ENCODE measurements around the gene COL5A2. TPM values are rescaled to one million over a fixed set of nuclear protein-coding genes. Genes with fewer than 3 reads are reported as not detected.

COL5A2 gene
- total RNA-seq, 2 experiments from 2014 or later: 0.25 to 0.77 TPM

- DNase-seq: no peak
- Mint-ChIP-seq H3K4me1 (ENCODE audit: low read depth) (no peaks in the 10 kb centered on the region), H3K9me3 (no peaks in the 10 kb centered on the region), H3K36me3 (ENCODE audit: low read depth) (no peaks in the 10 kb centered on the region), H3K27me3 (no peaks in the 10 kb centered on the region), H3K27ac (no peak overlapping the region), H3K4me3 (no peak overlapping the region)
- Histone ChIP-seq H3K4me1 (ENCODE audit: insufficient read depth, low read length) (no peaks in the 10 kb centered on the region), H3K27me3 (ENCODE audit: control insufficient read depth in 1 of 2, insufficient read depth in 2 of 2, low read length in 2 of 2) (no peaks in the 10 kb centered on the region), H3K36me3 (ENCODE audit: insufficient read depth, low read length) (no peaks in the 10 kb centered on the region), H3K4me3 (ENCODE audit: low read length) (no peak overlapping the region), H3K9me3 (ENCODE audit: control insufficient read depth in 1 of 2, insufficient read depth in 1 of 2, low read length in 2 of 2) (no peaks in the 10 kb centered on the region), H3K27ac (ENCODE audit: low read depth in 1 of 2, low read length in 2 of 2) (no peak overlapping the region)
- no peak for ATAC-seq (ENCODE audit: poor library complexity)
- POLR2A ChIA-PET: no interaction called here
- intact Hi-C loops (cut with DNase I, micrococcal nuclease): no loop called here
- TF ChIP-seq CTCF (IDR thresholded peaks at IDR 0.05): no peak
- CTCF ChIA-PET: no interaction called here
Observed at GRCh38 chr2:188984680-188985079, 194.9 kb downstream of the COL5A2 start.

- ATAC-seq (ENCODE audit: poor library complexity) (no peak), DNase-seq (no peak)
- Histone ChIP-seq H3K4me1 (ENCODE audit: insufficient read depth, low read length) (no peaks in the 10 kb centered on the region), H3K9me3 (ENCODE audit: control insufficient read depth in 1 of 2, insufficient read depth in 1 of 2, low read length in 2 of 2) (no peaks in the 10 kb centered on the region), H3K27me3 (ENCODE audit: control insufficient read depth in 1 of 2, insufficient read depth in 2 of 2, low read length in 2 of 2) (no peaks in the 10 kb centered on the region), H3K36me3 (ENCODE audit: insufficient read depth, low read length) (no peaks in the 10 kb centered on the region), H3K27ac (ENCODE audit: low read depth in 1 of 2, low read length in 2 of 2) (no peak overlapping the region), H3K4me3 (ENCODE audit: low read length) (no peak overlapping the region)
- Mint-ChIP-seq H3K27ac (no peak overlapping the region), H3K36me3 (ENCODE audit: low read depth) (no peaks in the 10 kb centered on the region), H3K9me3 (no peaks in the 10 kb centered on the region), H3K27me3 (no peaks in the 10 kb centered on the region), H3K4me1 (ENCODE audit: low read depth) (no peaks in the 10 kb centered on the region), H3K4me3 (no peak overlapping the region)
- no peak for TF ChIP-seq CTCF (IDR thresholded peaks at IDR 0.05)
- intact Hi-C loops (cut with DNase I, micrococcal nuclease): no loop called here
- POLR2A ChIA-PET: no interaction called here
- CTCF ChIA-PET: no interaction called here
Observed at GRCh38 chr2:188984065-188984491, 195.5 kb downstream of the COL5A2 start.

GRCh38 chr2:188983427-188984064 lies 196.0 kb downstream of the COL5A2 start:
- no peak overlapping the region for H3K4me3 ChIP-seq (ENCODE audit: low read length)
- DNase-seq (no peak), ATAC-seq (ENCODE audit: poor library complexity) (no peak)
- no peak overlapping the region for H3K27ac ChIP-seq (ENCODE audit: low read depth in 1 of 2, low read length in 2 of 2)
- H3K36me3 Mint-ChIP-seq (ENCODE audit: low read depth): no peaks in the 10 kb centered on the region
- no peaks in the 10 kb centered on the region for H3K9me3 Mint-ChIP-seq
- H3K4me3 Mint-ChIP-seq: no peak overlapping the region
- no peaks in the 10 kb centered on the region for H3K27me3 Mint-ChIP-seq
- POLR2A ChIA-PET: no interaction called here
- peaks cover 4% of the 10 kb centered on the region for H3K4me1 Mint-ChIP-seq (ENCODE audit: low read depth)
- H3K4me1 ChIP-seq (ENCODE audit: insufficient read depth, low read length): no peaks in the 10 kb centered on the region
- no peaks in the 10 kb centered on the region for H3K27me3 ChIP-seq (ENCODE audit: control insufficient read depth in 1 of 2, insufficient read depth in 2 of 2, low read length in 2 of 2)
- H3K36me3 ChIP-seq (ENCODE audit: insufficient read depth, low read length): no peaks in the 10 kb centered on the region
- TF ChIP-seq CTCF (IDR thresholded peaks at IDR 0.05): no peak
- H3K9me3 ChIP-seq (ENCODE audit: control insufficient read depth in 1 of 2, insufficient read depth in 1 of 2, low read length in 2 of 2): no peaks in the 10 kb centered on the region
- H3K27ac Mint-ChIP-seq: no peak overlapping the region
- CTCF ChIA-PET: no interaction called here
- intact Hi-C loops (cut with DNase I, micrococcal nuclease): no loop called here

Small RNAs within 50 kb of the gene (microRNA-seq; reads per million reads assigned to microRNA genes)
- not detected for gene MIR3129 (ENCODE audit: borderline microRNAs expressed, borderline replicate concordance)
- gene MIR3606 (ENCODE audit: borderline microRNAs expressed, borderline replicate concordance): not detected

Other genes starting within 250 kb of the COL5A2 start
- not detected for gene COL3A1, start 205.4 kb downstream of the COL5A2 start, total RNA-seq